Fibroblast of pulmonary artery (primary cell): ENCODE data around the gene FAM53B.

Source experiments
- DNase-seq: peaks from one replicate; pipeline ENCODE4 v3.0.0-alpha.2; 2010; ENCODE audit warnings: low read depth
- H3K4me3 ChIP-seq: replicated peaks from 2 replicates; pipeline ENCODE4 v1.5.1; 2011; ENCODE audit warnings: low read depth, mild to moderate bottlenecking, control low read depth, low read length, moderate library complexity
- CTCF ChIP-seq: IDR thresholded peaks from 2 replicates; pipeline ENCODE4 v1.5.1; 2011; ENCODE audit warnings: mild to moderate bottlenecking, control low read depth, low read length, inconsistent platforms; ENCODE audit errors: missing control alignments

Gene FAM53B

GRCh38 chr10:124742413-124743190, 1.6 kb downstream of the FAM53B start:
- TF ChIP-seq CTCF = peak; percentile 43
- peak overlapping the region; percentile 69 for H3K4me3 ChIP-seq
- DNase-seq = no peak

DNA sequence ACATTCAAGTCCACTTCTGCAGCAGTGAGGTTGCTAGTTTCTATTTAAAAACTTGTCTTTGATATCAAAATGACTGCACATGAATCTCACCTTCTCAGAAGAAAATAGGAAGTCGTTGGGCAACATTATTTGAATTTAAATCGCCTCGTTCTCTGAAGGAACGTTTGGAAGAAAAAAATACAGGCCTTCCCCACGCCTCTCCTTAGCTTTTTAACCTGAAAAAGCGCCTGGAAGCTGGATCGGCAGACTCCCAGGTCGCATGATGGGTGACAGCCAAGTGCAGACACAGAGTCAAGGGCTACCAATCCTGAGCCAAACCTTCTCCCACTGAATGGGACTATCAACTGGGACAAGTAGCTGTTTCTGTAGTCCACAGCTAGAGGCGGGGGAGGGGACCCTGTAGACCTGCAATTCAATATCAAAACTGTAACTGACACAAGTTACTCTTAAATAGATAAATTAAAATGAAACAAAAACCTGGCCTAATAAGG, 2.2 kb downstream of the FAM53B start:
- no peak for TF ChIP-seq CTCF
- no peak for DNase-seq
- peak overlapping the region; percentile 69 for H3K4me3 ChIP-seq

GRCh38 chr10:124741281-124741921, 2.8 kb downstream of the FAM53B start:
- peak; percentile 83 for DNase-seq
- H3K4me3 ChIP-seq = peak overlapping the region; percentile 21
- TF ChIP-seq CTCF = peak; percentile 77

DNA sequence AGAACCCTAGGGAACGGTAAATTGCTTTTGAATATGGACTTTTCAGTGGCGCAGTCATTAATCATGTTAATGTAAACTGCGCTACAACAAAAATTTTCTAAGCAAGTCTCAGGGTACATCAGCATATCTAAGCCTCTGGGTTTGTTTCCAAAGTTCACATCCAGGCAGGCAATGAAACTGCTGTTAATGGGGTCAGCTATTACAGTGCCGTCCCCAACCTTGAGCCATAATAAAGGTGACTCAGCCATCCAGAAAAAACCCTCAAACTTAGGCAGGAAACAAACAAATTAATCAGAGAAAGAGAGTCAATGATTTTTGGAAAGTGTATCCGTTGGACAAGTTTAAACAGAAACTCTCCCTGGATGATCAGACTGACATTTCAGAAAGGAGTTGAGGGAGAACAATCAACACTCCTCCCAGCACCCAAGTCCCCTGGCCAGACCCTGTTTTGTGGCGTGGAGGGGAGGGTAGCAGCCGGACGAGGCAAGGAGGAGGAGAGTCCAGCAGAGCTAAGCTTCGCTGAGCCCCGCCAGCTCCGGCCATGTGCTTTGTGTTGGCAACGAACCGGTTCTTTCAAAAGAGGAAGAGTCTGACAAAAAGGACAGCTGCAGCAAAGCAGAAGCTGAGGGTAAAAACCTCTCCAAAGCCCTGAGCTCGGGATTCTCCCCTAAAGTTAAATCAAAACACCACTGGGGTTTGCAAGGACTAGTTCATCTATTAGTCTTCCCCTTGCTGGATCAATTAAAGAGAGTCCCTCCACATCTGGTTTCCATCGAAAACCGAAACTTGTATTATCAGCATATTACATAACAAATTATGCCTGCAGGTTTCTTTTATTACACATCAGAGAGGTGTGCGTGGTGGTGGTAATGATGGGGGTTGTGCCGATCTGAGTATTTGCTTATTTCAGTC, 3.6 kb downstream of the FAM53B start:
- H3K4me3 ChIP-seq = peak overlapping the region; percentile 21
- peak; percentile 65 for DNase-seq
- TF ChIP-seq CTCF = no peak

- TF ChIP-seq CTCF = no peak
- no peak for DNase-seq
- peak overlapping the region; percentile 21 for H3K4me3 ChIP-seq
Measured at GRCh38 chr10:124739986-124740368, 4.2 kb downstream of the FAM53B start.

- TF ChIP-seq CTCF = no peak
- no peak for DNase-seq
- no peak overlapping the region for H3K4me3 ChIP-seq
Measured at GRCh38 chr10:124739119-124739921, 4.9 kb downstream of the FAM53B start.
